ENCODE data around the gene PRL. TPM values are rescaled to one million over a fixed set of nuclear protein-coding genes. Genes with fewer than 3 reads are reported as not detected.

The PRL gene
- total RNA-seq, 3 donors from 2014 or later (not counting 1 experiment from before 2014, with no cell fraction given), result not detected

DNA sequence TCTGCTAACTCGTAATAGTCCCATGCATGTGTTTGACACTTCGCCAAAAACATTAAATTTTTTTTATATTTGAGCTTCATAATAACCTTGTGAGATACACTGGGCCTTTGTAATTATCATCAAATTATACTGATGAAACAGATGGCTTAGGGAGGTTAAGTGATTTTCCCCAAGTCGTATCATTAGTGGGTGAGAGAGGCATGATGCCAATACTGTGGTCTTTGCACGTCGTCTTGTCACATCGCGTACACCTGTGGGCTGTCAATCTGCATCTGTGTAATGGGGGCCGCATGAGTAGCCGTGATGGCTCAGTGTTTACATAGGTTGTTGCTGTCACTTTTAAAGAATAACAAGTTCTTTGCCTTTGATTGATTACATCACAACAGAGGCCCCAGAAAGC lies 1.7 kb downstream of the PRL start:
- intact Hi-C loops (cut with micrococcal nuclease), result no loop called here
- WGBS (ENCODE audit: insufficient coverage), result 87% methylated on average over 7 of the region's 9 CpGs
- no peaks in the 10 kb centered on the region for H3K36me3 ChIP-seq (ENCODE audit: control insufficient read depth, insufficient read depth, low read length)
- no peaks in the 10 kb centered on the region for H3K4me1 ChIP-seq (ENCODE audit: control insufficient read depth, insufficient read depth, low read length)
- Mint-ChIP-seq H3K27ac (no peak overlapping the region), H3K9me3 (no peaks in the 10 kb centered on the region), H3K27me3 (ENCODE audit: low read depth in 2 of 2) (no peaks in the 10 kb centered on the region), H3K36me3 (no peaks in the 10 kb centered on the region), H3K4me1 (no peaks in the 10 kb centered on the region), H3K4me3 (no peak overlapping the region)
- ATAC-seq (no peak), DNase-seq (no peak)
- no peaks in the 10 kb centered on the region for H3K27me3 ChIP-seq (ENCODE audit: control insufficient read depth, insufficient read depth, low read length)
- TF ChIP-seq, protein P1, sequence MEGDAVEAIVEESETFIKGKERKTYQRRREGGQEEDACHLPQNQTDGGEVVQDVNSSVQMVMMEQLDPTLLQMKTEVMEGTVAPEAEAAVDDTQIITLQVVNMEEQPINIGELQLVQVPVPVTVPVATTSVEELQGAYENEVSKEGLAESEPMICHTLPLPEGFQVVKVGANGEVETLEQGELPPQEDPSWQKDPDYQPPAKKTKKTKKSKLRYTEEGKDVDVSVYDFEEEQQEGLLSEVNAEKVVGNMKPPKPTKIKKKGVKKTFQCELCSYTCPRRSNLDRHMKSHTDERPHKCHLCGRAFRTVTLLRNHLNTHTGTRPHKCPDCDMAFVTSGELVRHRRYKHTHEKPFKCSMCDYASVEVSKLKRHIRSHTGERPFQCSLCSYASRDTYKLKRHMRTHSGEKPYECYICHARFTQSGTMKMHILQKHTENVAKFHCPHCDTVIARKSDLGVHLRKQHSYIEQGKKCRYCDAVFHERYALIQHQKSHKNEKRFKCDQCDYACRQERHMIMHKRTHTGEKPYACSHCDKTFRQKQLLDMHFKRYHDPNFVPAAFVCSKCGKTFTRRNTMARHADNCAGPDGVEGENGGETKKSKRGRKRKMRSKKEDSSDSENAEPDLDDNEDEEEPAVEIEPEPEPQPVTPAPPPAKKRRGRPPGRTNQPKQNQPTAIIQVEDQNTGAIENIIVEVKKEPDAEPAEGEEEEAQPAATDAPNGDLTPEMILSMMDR (IDR thresholded peaks at IDR 0.05), result no peak
- H3K9me3 ChIP-seq (ENCODE audit: control insufficient read depth, insufficient read depth, low read length), result peaks cover 3% of the 10 kb centered on the region
- no peak overlapping the region for H3K4me3 ChIP-seq (ENCODE audit: low read length)
- H3K27ac ChIP-seq (ENCODE audit: low read length), result no peak overlapping the region

DNA sequence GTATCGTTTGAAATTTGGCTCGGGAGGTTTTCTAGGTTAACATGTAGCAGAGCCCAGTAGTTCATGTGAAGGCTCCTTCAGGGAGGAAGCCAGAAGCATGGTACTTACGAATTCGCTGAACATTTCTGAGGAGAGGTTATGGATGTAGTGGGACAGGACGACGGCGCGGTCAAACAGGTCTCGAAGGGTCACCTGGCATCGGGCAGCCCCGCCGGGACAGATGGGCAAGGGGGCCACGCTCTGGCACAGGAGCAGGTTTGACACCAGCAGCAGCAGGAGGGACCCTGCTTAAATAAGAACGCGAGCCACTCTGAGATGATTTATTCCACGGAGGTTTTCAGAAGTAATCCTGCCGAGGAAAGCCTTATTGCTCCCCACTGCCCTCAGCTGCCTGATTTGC lies 2.5 kb downstream of the PRL start:
- Mint-ChIP-seq H3K27ac (no peak overlapping the region), H3K27me3 (ENCODE audit: low read depth in 2 of 2) (no peaks in the 10 kb centered on the region)

DNA sequence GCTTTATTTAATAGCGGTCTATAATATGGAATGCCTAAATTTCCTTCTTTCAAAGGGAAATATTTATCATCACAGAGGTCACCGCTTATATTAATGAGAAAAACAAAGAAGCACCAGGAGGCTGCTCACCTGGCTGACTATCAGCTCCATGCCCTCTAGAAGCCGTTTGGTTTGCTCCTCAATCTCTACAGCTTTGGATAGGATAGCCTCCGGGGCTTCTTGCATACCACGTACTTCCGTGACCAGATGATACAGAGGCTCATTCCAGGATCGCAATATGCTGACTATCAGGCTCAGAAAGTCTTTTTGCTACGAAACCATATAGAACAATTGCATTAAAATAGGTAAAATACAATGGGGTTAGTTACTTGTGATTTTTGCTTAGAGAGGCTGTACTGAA lies 6.8 kb downstream of the PRL start:
- Mint-ChIP-seq H3K4me1 (no peaks in the 10 kb centered on the region), H3K9me3 (no peaks in the 10 kb centered on the region), H3K27me3 (ENCODE audit: low read depth in 2 of 2) (no peaks in the 10 kb centered on the region), H3K4me3 (no peak overlapping the region), H3K27ac (no peak overlapping the region), H3K36me3 (no peaks in the 10 kb centered on the region)
- WGBS (ENCODE audit: insufficient coverage), result 93% methylated on average over 7 of the region's 8 CpGs
- Histone ChIP-seq H3K4me3 (ENCODE audit: low read length) (no peak overlapping the region), H3K27me3 (ENCODE audit: control insufficient read depth, insufficient read depth, low read length) (no peaks in the 10 kb centered on the region), H3K27ac (ENCODE audit: low read length) (no peak overlapping the region), H3K36me3 (ENCODE audit: control insufficient read depth, insufficient read depth, low read length) (no peaks in the 10 kb centered on the region), H3K4me1 (ENCODE audit: control insufficient read depth, insufficient read depth, low read length) (no peaks in the 10 kb centered on the region), H3K9me3 (ENCODE audit: control insufficient read depth, insufficient read depth, low read length) (peaks cover 3% of the 10 kb centered on the region)
- ATAC-seq (no peak), DNase-seq (no peak)
- intact Hi-C loops (cut with micrococcal nuclease), result no loop called here
- TF ChIP-seq, protein P1 (IDR thresholded peaks at IDR 0.05), result no peak

More for the DNA sequence above, 2.5 kb downstream of the PRL start:
- no peaks in the 10 kb centered on the region for H3K4me1 ChIP-seq (ENCODE audit: control insufficient read depth, insufficient read depth, low read length)
- DNase-seq, result no peak
- H3K27ac ChIP-seq (ENCODE audit: low read length), result no peak overlapping the region
- H3K4me3 Mint-ChIP-seq, result no peak overlapping the region
- H3K36me3 Mint-ChIP-seq, result no peaks in the 10 kb centered on the region
- no peaks in the 10 kb centered on the region for H3K36me3 ChIP-seq (ENCODE audit: control insufficient read depth, insufficient read depth, low read length)
- 94% methylated on average over 17 of the region's 17 CpGs for WGBS (ENCODE audit: insufficient coverage)
- TF ChIP-seq, protein P1 (IDR thresholded peaks at IDR 0.05), result no peak
- no peaks in the 10 kb centered on the region for H3K4me1 Mint-ChIP-seq
- intact Hi-C loops (cut with micrococcal nuclease), result no loop called here
- no peaks in the 10 kb centered on the region for H3K9me3 Mint-ChIP-seq
- peaks cover 3% of the 10 kb centered on the region for H3K9me3 ChIP-seq (ENCODE audit: control insufficient read depth, insufficient read depth, low read length)
- H3K4me3 ChIP-seq (ENCODE audit: low read length), result no peak overlapping the region
- no peaks in the 10 kb centered on the region for H3K27me3 ChIP-seq (ENCODE audit: control insufficient read depth, insufficient read depth, low read length)
- no peak for ATAC-seq

DNA sequence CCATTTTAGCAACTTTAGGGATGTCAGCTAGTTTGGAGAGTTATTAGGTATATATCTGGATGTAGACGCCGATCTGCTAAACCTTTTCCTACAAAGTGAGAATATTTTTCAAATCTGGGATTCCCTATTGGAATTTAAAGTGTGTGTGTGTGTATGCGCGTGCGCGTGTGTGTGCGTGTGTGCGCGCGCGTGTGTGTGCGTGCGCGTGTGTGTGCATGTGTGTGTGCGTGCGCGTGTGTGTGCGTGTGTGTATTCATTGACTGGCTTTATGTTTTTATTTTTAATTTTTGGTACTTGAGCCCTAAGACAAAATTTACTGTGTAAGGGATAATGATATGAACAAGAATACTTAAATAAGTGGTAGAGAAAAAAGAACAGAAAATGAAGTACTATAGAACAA lies 8.1 kb downstream of the PRL start:
- DNase-seq, result no peak
- H3K27ac ChIP-seq (ENCODE audit: low read length), result no peak overlapping the region
- peaks cover 0 to 2% of the 10 kb centered on the region in 2 donors for H3K9me3 Mint-ChIP-seq
- no peaks in the 10 kb centered on the region for H3K27me3 ChIP-seq (ENCODE audit: control insufficient read depth, insufficient read depth, low read length)
- H3K27ac Mint-ChIP-seq, result no peak overlapping the region
- H3K4me1 Mint-ChIP-seq, result no peaks in the 10 kb centered on the region
- no peaks in the 10 kb centered on the region for H3K9me3 ChIP-seq (ENCODE audit: control insufficient read depth, insufficient read depth, low read length)
- intact Hi-C loops (cut with micrococcal nuclease), result no loop called here
- no peak for ATAC-seq
- no peak overlapping the region for H3K4me3 ChIP-seq (ENCODE audit: low read length)
- no peaks in the 10 kb centered on the region for H3K36me3 ChIP-seq (ENCODE audit: control insufficient read depth, insufficient read depth, low read length)
- TF ChIP-seq, protein P1 (IDR thresholded peaks at IDR 0.05), result no peak
- no peaks in the 10 kb centered on the region for H3K36me3 Mint-ChIP-seq
- H3K27me3 Mint-ChIP-seq (ENCODE audit: low read depth in 2 of 2), result no peaks in the 10 kb centered on the region
- H3K4me3 Mint-ChIP-seq, result no peak overlapping the region
- 96% methylated on average over 18 of the region's 18 CpGs for WGBS (ENCODE audit: insufficient coverage)
- H3K4me1 ChIP-seq (ENCODE audit: control insufficient read depth, insufficient read depth, low read length), result no peaks in the 10 kb centered on the region

Measured in natural killer cell (primary cell).